ENCODE measurements around the gene SMG6.
"Not testable (repeated sequence)": the region's sequence is repeated elsewhere in the genome, so short reads cannot be mapped to it uniquely, and the experiment has no call there.

The SMG6 gene

DNA sequence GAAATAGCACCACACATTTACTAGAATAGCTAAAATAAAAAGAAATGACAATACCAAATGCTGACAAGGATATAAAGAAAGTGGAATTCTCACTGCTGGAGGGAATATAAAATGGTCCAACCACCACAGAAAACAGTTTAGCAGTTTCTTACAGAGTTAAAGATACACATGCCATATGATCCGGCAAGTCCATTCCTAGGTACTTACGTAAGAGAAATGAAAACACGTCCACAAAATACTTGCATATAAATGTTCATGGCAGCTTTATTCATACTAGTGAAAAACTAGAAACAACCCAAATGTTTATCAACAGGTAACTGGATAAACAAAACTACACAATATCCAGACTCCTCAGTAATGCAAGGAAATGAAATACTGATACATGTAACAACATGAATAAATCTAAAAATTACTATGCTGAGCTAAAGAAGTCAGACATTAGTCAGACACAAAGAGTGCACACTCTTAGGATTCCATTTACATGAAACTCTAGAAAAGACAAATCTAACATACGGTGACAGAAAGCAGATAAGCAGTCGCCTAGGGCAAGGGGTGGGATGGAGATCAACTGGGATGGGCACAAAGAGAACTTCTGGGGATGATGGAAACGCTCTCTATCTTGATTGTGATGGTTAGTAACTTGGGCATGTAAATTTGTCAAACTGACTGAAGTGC lies 76.4 kb downstream of the SMG6 start:
- peak; percentile 4 for DNase-seq

DNA sequence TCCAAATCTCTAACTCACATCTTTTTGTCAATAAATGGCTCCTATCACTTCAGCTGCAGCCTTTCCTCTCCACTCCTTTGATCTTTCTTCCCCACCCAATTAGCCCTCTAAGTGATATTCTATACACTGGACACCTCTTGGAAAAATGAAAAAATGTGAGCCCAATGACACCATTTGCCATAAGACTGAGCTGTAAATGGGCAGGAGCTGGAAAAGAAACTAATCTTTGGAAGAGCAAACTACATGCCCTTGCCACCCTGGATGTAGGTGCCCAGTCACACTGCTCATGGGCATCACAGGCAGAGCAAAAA lies 80.0 kb downstream of the SMG6 start:
- DNase-seq = no peak

DNA sequence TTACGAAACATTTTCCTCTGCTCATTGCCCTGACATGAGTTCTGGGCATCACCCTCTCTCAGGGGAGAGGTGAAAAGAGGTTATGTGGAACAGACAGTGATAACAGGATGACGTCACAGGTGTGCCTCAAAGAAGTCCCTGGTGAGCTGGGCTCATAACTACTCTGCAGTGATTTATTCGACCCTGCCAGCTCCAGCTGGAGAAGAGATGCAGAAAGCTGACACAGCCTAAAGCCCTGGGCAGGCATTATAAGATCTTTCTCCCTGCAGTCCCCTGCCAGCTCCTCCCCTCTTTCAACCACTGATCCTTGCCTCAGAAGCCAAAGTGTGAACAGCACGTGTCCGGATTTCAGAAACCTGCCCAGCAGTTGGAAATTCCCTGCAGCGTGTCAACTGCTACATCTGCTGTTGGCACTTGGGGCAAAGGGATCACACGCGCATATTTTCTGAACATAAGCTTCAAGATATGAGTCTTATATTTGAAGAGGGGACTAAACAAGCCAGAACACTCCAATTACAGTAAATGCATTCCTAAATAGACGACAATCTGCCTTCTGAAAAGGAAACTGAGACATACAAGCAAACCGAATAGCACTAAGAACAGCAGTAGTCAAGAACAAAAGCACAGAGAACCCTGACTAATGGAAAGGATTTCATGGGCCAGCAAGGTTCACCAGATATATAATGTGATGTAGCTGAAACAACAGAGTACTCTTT lies 80.5 kb downstream of the SMG6 start:
- DNase-seq = peak; percentile 78

DNA sequence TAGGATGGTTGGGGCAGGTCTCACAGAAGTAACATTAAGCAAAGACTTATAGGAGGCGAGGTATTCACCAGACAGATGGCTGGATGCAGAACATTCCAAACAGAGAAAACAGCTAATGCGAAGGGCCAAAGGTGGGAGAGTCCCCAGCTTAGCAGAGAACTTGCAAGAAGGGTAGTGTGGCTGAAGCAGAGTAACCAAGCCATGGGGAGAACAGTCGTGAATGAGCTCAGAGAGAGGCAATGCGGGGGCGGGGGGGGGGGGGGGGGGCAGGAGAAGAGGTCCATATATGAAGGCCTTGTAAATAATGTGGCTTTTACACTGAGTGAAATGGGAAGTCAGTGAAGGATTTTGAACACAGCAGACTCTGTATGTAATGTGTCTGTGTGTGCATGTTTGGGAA lies 81.3 kb downstream of the SMG6 start:
- DNase-seq = peak; percentile 46

DNA sequence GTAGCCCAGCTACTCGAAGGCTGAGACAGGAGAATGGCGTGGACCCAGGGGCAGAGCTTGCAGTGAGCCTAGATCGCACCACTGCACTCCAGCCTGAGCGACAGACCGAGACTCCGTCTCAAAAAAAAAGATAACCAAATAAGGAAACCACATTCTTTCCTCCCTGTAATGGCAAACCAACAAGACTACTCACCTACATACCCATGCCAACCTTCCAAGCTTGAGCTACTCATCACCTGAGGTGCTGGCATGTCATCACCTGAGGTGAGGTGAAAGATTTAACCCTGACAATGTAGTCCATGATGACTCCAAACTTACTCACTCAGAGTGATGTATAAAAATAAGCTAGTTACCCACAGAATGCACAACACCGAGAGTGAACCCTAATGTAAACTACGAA lies 85.2 kb downstream of the SMG6 start:
- DNase-seq = peak; percentile 21

DNA sequence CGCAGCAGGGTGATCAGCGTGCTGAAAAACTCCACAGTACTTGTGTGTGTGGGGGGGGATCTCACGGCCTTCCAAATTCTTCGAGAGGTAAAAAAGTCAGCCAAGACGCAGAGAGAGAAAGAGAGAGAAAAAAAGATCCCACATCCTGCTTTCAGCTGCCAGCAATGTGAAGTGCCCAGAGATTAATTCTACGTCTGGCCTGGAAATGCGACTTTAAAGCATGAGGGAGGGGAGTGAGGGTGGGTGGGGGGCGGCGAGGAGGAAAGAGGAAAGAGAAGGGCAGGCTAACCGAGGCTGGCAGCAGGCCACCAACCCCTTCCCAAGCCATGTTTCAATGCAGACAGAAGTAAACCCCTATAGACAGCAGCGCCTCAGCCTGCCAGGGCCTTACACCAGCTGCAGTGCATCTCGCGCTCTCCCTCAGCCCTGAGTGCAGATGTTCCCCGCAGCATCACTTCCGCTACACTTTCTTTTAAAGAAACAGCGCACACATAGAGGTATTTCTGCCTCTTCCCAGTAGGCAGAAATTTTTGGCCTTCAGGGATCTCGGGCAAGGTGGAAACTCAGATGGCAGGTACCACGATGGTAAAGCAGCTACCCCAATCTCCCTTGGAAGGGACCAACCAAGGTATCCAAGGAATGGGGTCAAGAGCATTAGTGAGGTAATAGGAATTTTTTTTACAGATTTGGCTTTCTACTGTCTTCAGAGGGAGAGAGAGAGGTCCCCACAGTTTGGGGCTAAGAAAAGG lies 87.8 kb downstream of the SMG6 start:
- peak; percentile 81 for DNase-seq

DNA sequence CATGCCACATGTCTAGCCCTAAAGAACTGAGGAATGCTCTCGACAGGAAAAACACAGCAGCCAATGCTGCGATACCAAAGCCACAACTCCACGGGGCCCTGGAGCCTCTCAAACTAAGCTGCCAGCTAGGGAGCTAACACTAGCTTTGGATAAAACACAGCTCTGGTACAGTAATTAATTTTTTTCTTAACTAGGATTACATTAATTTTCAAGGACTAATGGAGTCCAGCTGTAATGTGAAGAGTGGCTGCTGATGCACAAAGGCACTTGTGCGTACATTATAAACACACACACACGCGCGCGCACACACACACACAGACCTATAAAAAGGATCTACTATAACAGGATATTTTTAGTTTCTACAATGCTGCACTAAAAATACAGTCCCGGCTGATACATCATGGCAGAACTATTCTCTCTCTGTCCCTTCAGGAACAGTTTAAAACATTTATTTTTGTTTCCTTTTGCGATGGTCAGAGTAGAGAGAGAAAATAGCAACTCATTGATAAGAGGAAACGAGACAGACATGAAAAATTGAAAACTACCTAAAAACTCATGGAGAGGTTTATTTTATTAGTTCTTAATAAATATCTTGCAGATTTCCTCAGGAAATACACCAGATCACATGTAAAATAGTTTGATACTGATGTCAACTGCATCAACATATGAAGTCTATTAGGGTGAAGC lies 88.5 kb downstream of the SMG6 start:
- peak; percentile 53 for DNase-seq

DNA sequence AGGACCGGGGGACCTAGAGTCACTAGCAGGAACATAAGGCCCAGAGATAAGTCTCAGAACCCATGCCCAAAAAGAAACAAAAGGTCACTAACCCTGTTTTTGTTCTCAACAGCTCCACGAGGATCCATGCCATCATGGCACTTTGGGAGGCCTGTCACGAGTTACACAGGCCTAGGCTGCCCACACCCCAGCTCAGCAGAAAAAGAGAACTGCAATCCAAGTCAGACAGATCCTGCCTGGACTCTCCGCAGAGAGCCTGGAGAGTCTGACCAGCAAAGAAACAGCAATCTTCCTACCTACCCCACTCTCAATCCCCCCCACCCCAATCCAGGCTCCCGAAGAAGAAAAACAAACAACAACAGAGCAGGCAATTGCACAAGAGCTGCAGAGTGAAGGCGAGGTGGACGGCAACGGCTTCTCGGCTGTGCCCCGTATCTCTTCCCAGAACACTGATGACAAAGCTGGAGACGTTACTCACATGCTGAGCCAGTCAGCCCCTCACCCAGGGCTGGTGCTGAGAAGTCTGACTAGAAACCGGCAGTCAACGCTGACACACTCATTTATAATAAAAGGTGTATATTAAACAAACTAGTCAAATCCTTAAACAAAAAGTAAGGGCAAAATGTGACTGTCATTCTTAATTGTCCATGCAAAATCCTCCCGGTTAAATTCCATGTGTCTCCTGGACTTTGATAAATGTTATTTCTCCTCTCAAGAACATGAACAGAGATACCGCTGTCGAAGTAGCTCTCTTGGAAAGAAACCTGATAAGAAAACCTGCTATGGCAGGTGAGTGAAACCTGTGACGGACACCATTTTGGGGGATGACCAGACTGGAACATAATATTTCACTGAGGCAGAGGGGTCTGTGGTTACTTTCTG lies 89.3 kb downstream of the SMG6 start:
- peak; percentile 56 for DNase-seq

DNA sequence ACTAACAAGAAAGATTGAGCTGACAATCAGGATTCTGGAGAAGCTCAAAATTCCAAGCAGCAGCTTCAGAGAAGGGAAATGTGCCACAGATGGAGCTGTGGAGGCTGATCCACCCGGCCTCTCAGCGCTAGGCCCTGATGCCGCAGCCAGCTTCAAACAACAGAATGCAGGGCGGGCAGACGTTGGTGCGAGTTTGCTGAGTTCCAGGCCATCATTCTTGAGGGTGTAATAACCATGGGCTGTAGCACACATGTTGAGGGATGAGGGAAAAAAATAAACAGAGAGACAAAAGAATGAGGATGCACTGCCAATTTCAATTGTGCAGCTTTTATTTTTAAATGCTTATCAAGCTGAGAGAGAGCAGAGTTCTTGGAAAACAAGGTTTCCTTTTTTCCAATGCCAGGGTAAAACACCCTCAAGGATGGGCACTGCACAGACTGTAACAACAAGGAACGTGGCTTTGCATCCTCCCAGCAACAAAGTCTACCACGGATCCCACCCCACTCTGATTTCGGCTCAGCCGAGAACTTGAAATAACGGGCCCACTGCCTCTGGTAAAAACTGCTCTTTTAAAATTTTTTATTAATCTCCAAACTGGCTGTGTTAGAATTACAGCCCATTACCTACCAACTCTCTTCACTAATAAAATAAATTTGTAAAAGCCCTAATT lies 90.2 kb downstream of the SMG6 start:
- DNase-seq = peak; percentile 35

DNA sequence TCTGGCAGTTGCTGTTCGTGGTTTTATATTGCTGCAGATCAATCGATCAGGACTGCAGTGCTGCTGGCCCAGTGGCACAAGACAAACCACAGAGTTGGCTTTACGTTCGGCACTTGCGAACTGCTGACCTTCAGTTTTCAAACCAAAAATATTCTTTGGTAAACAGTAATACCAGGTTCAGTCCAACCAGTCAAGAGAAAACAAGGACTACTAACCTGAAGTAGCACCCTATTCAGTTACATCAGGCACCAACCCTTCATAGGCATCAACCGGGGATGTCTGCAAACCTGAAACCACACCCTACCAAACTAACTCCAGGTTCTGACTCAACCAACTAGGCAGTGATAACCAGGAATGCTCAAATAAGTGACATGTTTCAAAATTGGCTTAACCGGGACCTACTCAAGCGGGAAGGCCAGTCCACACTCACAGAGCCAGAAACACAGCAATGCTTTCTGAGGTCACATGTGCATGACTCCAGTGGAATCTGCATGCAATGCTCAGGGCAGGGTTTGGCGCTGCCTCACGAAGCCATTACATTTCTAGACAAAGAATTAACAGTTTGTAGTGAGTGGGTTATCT lies 91.1 kb downstream of the SMG6 start:
- DNase-seq = peak; percentile 49

DNA sequence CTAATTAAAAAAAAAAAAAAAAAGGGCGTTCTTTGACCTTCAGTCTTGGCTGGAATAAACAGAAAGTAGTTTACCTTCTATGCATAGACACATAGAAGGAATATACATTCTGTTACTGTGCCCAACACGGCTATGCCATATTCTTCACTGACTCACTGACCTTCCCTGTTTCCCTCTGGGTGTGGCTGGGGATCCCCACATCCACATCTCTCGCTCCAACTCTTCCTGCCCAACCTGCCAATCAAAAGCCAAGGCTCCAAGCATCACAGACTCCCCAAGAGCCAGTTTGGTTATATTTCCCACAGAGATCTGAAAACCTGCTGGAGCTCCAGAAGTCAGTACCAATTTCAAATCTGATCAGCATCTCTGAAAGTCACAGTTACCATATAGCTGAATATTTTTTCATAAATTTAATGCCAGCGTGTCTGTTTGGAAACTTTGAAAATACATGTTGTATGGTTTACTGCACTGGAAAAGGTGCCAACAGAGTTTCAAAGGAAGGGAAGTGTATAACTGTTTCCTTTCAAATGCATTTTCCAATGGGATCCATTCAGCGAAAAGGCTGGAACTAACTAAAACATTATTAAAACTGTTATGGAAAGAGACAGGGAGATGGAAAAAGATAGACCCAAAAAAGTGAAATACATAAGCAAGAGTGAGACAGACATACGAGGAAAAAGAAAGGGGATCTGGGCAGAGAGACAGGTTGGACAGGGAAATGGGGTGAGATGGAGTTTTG lies 91.8 kb downstream of the SMG6 start:
- DNase-seq = peak; percentile 24

DNA sequence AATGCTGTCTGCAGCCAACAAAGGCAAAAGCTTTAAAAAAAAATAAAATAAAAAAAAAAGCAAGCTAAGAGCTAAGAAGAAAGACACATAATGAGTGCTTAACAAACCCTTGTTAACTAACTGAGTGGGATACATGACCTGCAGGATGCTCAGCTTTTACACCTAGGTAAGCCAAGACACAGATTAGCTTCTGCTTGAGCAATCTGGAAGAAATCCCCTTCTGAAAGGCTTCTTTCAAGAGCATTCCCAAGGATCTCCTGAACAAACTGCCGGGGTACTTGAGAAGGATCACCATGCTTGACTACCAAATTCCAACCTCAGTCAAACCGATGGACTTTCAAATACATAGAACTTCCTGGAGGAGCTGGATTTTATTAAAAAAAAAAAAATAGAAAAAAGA lies 92.9 kb downstream of the SMG6 start:
- peak; percentile 5 for DNase-seq

DNA sequence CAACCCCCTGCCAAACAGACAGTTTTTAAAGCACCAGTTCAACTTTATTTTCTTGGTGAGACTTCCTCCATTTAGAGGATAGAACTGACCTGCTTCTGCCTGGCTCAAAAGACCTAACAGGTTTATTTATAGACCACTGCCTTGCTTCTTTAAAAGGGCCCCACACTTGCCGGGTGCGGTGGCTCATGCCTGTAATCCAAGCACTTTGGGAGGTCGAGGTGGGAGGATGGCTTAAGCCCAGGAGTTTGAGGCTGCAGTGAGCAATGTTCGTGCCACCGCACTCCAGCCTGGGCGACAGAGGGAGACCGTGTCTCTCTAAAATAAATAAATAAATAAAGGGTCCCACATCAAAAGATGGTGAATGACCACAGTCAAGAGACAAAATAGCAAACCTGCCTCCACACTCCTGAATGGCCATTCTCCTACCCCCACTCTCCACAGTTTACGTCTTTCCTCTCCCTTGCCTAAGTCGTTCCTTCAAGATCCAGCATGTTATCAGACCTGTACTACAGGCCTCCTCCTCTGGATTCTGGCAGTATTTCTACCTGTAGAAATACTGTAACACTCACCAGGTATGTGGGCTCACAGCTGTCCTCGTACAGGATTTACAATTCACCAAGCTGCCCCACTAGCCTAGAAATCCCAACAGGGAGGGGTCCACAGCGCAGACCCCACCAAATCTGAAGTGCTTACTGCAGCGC lies 95.6 kb downstream of the SMG6 start:
- peak; percentile 38 for DNase-seq

DNA sequence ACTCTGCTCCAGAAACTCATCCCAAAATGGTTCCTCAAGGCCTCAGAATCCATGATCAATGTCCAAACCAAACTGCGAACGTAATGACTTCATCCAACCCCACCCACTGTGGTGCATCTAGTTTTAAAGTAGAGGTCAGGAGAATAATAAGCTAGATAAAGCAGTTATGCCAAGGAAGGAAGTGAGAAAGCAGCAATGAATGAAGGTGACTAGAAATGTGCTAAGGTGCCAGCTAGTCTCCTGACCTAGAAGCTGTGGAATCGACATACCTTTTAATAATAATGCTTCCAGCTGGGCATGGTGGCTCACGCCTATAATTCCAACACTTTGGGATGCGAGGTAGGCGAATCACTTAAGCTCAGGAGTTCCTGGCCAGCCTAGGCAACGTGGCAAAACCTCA lies 99.2 kb downstream of the SMG6 start:
- DNase-seq = no peak

DNA sequence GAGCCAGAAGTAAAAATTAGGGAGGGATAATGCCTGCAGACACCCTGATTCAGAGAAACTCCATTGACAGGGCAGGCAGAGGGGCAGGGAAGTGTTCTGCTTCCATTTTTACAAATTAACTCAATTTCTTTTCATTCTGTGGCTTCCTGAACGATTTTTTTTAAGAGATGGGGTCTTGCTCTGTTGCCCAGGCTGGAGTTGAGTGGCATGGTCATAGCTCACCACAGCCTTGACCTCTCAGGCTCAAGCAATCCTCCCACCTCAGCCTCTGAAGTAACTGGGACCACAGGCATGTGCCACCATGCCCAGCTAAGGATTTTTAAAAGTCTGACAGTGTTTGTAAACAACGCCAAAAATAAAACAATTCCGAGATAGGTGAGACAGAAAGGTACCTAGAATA lies 99.8 kb downstream of the SMG6 start:
- DNase-seq = no peak

DNA sequence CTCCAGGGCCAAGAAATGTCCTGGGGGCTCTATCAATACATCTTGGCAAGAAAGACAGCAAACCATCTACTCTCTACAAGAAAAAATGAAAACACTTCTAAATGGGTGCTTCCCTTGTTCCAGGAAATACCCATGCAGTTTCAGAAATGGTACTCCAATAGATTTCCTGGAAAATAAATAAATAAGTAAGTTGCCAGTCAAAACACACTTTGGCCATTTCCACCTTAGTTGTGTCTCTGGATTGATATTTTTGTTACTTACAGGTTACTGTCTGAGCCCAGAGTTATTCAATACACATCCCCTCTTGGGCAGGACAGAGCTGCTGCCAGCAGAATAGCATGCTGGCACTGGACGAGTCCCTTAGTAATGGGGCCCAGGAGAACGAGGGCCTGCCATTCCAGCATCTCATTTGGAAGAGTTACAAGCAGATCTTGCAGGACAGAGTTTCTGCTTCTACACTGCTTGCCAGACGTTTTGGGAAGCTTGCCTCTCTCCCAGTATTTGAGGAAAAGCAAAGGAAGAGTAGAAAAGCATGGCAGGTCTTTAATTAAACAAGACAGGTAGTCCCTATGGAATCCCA lies 100.5 kb downstream of the SMG6 start:
- no peak for DNase-seq

DNA sequence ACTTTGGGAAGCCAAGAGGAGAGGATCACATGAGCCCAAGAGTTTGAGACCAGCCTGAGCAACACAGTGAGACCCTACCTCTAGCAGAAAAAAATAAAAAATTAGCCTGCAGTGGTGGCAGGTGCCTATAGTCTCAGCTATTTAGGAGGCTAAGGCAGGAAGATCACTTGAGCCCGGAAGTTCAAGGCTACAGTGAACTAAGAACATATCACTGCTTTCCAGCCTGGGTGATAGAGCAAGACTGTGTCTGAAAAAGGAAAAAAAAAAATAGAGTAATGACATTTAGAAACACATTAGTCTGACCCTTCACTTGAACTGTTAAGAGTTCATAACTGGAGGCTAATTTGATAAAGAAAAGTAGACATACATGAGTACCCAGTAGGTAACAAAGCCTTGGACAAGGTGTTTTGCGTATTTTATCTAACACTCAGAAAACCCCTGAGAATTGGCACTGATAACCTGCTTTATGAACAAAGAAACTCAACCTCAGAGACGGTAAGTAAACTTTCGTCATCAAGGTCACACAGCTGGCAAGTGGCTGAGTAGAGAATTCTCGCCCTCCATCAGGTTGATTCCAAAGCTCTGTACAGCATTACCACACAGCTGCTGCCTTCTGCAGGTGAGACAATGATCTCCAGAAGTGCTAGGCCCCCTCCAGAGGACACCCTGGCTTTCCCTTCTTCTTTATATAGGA lies 101.1 kb downstream of the SMG6 start:
- no peak for DNase-seq

DNA sequence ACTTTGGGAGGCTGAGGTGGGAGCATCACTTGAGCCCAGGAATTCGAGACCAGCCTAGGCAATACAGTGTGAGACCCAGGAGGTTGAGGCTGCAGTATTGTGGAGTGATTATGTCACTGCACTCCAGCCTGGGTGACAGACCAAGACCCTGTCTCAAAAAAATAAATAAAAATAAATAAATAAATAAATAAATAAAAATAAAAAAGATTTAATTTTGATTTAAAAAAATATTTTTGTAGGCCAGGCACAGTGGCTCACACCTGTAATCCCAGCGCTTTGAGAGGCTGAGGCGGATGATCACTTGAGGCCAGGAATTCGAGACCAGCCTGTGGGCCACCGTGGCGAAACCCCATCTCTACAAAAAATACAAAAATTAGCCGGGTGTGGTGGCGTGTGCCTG lies 104.2 kb downstream of the SMG6 start:
- not testable (repeated sequence) for DNase-seq

DNA sequence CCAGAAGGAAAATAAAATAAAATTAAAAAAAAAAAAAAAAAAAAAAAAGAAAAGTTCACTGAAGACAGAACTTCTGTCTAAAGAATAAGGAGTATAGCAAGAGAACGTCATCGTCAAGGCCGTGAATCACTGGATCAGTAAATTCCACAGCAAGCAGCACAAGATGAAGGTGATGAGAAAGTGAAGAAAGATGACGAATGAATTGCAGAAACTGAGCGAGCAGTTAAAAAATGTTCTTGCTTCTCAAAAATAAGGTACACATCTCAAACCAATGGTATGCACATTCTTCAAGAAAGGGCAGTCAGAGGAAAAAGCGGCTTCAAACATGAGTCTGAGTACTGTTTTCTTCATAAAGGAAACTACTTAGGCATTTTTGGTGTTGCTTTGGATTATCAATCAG lies 104.7 kb downstream of the SMG6 start:
- no peak for DNase-seq
